ENCODE measurements around the gene CNPY1.
A peak's percentile ranks its signal among the peaks of the same experiment; 100 is the strongest.
"Not testable (repeated sequence)": the region's sequence is repeated elsewhere in the genome, so short reads cannot be mapped to it uniquely, and the experiment has no call there.

Gene CNPY1

DNA sequence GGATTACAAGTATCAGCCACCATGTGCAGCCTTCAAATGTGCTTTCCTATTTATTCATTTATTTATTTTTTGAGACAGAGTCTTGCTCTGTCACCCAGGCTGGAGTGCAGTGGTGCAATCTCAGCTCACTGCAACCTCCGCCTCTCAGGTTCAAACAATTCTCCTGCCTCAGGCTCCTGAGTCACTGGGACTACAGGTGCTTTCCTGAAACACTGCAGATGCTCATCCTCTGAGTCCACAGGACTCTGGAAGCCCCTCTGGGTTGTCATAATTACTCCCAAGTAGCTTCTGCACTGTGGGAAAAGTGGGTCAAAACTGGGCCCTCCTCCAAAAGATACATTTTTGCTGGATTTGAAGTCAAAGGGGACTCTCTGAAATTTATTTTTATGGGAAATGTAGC, at the start of gene CNPY1:
Gene CNPY1 (minus strand): TSS at position 111 of the 400 bp plus-strand sequence. CDS start 630 bp downstream, outside the sequence.
- in situ Hi-C loops (cut with HindIII; ENCODE audit: low sequenced_read_pairs); DNase-seq (ENCODE audit: low read depth, low spot score): not testable (repeated sequence)

DNA sequence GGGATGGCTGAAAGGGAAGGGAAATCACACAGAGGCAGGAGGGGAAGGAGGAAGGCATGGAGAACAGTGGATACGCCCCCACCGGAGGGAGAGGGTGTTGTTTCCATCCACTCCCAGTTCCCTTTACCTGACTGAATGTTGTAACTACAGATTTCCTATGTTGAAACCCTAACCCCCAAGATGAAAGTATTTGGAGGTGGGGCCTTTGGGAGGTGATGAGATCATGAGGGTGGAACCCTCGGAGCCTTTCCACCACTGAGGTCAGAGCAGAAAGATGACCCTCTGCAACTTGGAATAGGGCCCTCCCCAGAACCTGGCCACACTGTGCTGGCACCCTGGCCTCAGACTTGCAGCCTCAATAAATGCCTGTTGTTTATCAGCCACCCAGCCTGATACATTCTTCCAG, 48.6 kb upstream of the CNPY1 start:
- no peak overlapping the region for H3K4me3 ChIP-seq (ENCODE audit: low read depth, low read length)
- no peak for DNase-seq (ENCODE audit: low read depth, low spot score)
- TF ChIP-seq CTCF (IDR thresholded peaks at IDR 0.05; ENCODE audit: low read depth, low read length) = no peak
- in situ Hi-C loops (cut with HindIII; ENCODE audit: low sequenced_read_pairs) = no loop called here

More for the DNA sequence above, at the start of gene CNPY1:
- H3K4me3 ChIP-seq (ENCODE audit: low read depth, low read length) = not testable (repeated sequence)

DNA sequence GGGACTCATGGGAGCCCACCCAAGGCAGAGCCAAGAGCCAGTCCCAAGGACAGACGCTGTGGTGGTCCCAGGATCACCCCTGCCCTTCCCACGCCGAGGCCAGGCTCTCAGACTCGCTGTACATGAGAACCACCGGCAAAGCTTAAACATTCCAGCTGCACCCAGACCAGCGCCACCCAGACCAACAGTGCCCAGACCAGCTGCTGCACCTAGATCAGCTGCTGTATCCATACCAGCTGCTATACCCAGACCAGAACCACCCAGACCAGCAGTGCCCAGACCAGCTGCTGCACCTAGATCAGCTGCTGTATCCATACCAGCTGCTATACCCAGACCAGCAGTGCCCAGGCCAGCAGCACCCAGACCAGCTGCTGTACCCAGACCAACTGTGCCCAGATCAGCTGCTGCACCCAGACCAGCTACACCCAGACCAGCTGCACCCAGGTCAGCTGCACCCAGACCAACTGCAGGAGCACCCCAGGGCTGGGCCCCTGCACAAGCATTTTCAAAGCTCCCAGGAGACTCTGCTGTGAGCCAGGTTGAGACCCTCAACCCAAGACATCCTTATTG, 47.9 kb upstream of the CNPY1 start:
- in situ Hi-C loops (cut with HindIII; ENCODE audit: low sequenced_read_pairs) = no loop called here
- no peak for DNase-seq (ENCODE audit: low read depth, low spot score)
- no peak overlapping the region for H3K4me3 ChIP-seq (ENCODE audit: low read depth, low read length)
- no peak for TF ChIP-seq CTCF (IDR thresholded peaks at IDR 0.05; ENCODE audit: low read depth, low read length)

GRCh38 chr7:155593461-155594162, 47.3 kb upstream of the CNPY1 start:
- no peak overlapping the region for H3K4me3 ChIP-seq (ENCODE audit: low read depth, low read length)
- DNase-seq (ENCODE audit: low read depth, low spot score) = no peak
- in situ Hi-C loops (cut with HindIII; ENCODE audit: low sequenced_read_pairs) = no loop called here
- TF ChIP-seq CTCF (IDR thresholded peaks at IDR 0.05; ENCODE audit: low read depth, low read length) = no peak

DNA sequence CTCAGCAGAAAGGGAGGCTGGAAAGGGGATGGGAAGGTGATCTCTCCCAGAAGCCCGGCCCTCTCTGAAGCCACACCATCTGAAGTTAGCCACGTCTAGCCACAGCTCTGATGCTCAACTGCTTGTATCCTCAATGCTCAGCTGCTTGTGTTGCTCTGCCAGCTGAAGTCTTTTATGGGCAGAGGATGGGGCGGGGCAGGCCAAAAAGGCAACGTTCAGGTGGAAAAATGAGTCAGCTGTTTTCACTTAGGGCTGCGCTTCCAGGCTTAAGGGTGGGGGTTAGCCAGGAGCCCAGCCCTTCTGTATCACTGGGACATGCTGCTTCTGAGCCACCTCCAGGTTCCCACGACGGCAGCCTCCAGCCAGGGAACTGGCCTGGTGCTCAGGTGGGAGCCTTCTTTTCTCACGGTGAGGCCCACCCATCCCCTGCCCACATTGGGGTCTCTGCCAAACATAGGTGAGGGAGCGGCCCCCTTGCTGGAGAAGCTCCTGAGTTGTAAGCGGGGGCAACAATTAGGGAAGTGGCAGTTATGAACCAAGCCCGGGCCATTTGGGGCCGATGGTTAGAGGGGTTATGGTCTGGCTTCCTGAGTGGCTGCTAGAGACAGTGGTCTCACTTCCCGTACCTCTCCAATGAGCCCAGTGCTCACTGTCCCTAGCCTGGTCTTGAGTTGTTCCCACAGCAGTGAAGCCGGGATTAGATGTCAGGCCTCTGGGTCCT, 44.9 kb upstream of the CNPY1 start:
- in situ Hi-C loops (cut with HindIII; ENCODE audit: low sequenced_read_pairs) = no loop called here
- H3K4me3 ChIP-seq (ENCODE audit: low read depth, low read length) = no peak overlapping the region
- no peak for TF ChIP-seq CTCF (IDR thresholded peaks at IDR 0.05; ENCODE audit: low read depth, low read length)
- DNase-seq (ENCODE audit: low read depth, low spot score) = no peak

DNA sequence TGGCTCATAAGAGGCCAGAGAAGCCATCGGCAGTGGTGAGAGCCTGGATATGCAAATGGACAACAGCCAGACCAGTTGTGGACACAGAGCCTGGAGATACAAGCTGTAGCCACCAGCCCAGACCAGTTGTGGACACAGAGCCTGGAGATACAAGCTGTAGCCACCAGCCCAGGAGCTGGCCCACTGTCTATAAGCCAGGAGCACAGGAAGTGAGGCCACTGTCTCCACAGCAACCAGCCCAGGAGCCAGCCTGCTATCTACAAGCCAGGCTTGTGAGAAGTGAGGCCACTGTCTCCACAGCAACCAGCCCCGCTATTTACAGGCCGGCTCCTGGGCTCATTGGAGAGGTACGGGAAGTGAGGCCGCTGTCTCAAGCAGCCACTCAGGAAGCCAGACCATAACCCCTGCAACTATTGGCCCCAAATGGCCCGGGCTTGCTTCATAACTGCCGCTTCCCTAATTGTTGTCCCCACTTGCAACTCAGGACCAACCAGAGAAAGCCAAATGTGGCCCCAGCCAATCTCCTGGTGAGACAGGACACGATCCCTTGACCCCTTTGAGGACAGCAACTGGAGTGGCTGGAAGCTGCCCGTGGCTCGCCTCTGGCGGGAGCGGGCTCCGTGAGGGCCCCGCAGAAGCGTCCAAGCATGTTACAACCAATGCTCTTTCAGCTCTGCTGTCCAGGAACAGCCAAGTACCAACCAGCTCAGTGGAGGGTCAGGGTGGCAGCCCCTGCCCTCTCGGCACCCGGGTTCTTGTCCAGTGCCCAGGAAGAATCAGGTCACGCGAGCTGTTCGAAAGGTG, 44.1 kb upstream of the CNPY1 start:
- peak; percentile 6 for DNase-seq (ENCODE audit: low read depth, low spot score)
- TF ChIP-seq CTCF (IDR thresholded peaks at IDR 0.05; ENCODE audit: low read depth, low read length) = no peak
- in situ Hi-C loops (cut with HindIII; ENCODE audit: low sequenced_read_pairs) = no loop called here
- no peak overlapping the region for H3K4me3 ChIP-seq (ENCODE audit: low read depth, low read length)
